ENCODE results near the gene CDK1.

CDK1 gene

DNA sequence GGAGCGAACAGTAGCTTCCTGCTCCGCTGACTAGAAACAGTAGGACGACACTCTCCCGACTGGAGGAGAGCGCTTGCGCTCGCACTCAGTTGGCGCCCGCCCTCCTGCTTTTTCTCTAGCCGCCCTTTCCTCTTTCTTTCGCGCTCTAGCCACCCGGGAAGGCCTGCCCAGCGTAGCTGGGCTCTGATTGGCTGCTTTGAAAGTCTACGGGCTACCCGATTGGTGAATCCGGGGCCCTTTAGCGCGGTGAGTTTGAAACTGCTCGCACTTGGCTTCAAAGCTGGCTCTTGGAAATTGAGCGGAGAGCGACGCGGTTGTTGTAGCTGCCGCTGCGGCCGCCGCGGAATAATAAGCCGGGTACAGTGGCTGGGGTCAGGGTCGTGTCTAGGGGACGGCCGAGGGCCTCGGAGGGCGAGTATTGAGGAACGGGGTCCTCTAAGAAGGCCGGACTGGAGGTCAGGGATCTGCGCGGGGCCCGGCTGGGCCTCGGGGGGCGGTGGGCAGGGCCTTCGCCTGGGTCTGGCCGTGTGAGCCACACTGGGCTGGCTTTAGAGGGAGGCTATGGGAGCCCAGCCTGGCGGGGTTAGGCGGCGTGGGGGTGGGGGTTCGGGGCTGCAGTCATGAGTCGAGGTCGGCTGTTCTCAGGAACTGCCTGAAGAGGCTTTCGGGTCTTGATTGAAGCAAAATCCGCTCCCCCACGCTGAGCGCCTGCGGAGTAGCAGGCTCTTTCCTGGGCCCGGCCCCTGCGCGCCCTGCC lies at the start of gene CDK1:
CDK1 (plus strand) TSS at position 265 of the 757 bp plus-strand sequence. CDS start 1,688 bp downstream, outside the sequence.
- peak; percentile 84 to 90 for DNase-seq (ENCODE audit: low read depth in 2 of 2, low spot score in 1 of 2)

DNA sequence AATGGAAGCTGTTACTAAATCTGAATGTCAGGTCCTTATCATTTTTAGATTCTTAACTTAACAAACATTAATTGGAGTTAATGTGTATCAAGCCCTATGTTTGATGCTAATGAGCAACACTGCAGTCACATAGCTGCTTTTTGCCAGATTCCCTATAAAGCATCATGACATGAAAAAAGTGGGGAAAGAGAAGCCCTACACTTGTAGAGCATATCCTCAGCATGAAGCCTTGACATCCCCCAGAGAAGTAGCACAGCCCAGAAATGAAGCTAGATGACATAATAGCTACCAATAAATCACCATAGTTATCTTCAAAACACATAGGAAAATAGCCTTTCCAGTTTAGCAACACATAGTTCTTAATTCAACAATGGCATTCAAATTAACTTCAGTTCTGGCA lies 49.2 kb upstream of the CDK1 start:
- no peak for DNase-seq (ENCODE audit: low read depth in 2 of 2, low spot score in 1 of 2)

- DNase-seq (ENCODE audit: low read depth in 2 of 2, low spot score in 1 of 2): no peak
Measured at GRCh38 chr10:60731134-60731885, 47.0 kb upstream of the CDK1 start.

DNA sequence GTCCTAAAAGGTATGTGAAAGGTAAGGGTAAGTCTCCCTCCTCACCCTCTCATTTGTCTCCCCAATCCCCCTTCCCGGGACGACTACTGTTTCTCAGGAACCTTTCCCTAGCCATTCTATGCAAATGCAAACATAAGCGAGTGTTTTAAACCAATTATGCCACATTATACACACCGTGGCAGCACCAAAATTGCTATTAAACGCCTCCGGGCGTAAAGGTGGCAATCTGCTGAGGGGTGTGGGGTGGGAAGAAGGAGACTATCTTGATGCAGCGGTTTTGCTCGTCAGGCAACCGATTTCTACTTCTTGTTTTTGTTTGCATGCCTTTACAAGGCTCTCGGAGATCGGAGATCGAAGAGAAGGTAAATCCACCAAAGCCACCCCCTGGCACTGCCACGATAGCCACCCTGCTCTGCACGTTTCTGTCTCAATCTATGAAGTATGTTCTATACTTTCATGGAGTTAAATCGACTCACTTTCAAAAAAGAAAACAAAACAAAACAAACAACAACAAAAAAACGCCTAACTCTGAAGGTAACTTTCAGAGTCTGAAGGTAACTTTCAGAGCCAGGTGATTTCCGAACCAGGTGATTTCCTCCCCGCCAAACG lies 46.0 kb upstream of the CDK1 start:
- DNase-seq (ENCODE audit: low read depth in 2 of 2, low spot score in 1 of 2): no peak

DNA sequence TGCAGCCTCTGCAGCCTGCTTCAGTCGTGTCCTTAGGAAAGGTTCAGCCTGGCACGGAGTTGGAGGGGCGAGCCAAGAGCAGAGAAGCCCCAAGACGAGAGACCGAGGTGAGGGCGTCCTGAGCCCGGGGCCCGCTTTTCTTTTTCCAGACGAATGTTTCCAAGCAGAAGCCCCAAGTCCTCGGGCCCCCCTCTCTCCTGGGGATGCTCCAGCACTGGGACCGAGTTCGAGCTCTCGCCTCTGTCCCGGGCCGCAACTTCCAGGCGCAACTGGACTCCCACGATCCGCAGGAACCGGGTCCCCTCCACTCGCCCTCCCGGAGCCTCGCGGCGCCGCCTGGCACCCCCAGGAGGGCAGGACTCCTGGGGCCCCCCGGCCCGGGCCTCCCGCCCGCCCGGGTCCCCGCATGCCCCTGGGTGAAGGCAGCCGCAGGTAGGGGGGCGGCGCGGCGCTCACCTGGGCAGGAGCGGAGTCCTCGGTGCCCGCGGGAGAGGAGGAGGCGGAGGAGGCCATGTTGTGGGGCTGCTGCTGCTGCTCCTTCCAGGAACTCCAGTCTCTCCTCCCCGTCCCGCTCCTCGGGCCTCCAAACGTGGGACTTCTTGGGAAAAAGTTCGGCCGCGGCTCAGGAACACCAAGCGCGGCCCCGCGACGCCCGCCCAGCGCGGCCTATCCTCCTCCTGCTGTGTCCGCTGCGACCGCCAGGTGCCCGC lies 45.3 kb upstream of the CDK1 start:
- DNase-seq (ENCODE audit: low read depth in 2 of 2, low spot score in 1 of 2): no peak

DNA sequence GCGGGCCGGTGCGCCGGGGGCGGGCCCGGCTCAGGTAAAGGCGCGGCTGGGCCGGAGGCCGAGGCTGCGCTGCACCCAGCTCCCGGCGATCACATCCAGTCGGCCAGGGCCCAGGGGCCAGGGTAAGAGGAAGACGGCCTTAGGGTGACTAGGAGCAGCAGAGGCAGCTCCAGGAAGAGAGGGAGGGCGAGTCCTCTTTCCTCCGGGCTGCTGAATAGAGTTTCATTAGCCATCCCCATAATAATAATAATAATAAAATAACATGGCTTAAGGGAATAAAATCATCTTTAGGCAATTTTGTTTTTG lies 44.8 kb upstream of the CDK1 start:
- no peak for DNase-seq (ENCODE audit: low read depth in 2 of 2, low spot score in 1 of 2)

DNA sequence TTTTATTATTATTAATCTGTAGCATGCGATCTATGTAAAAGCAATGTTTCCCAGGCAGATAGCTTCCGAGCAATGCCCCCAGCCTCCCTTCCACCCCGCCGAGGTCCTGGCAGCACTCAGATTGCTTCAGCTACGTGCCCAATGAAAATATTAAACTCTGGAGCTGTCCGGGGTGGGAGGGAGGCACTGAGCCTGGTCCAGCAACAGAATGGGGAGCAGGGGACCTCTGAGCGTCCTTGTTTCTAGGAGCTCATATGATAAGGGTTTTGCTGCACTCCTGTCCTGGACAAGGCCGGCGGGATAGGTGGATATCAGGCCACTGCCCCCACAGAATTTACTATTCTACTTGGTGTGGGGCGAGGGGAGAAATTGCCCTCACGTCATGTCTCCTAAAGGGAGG lies 44.5 kb upstream of the CDK1 start:
- DNase-seq (ENCODE audit: low read depth in 2 of 2, low spot score in 1 of 2): no peak

GRCh38 chr10:60734226-60734625 lies 44.1 kb upstream of the CDK1 start:
- no peak for DNase-seq (ENCODE audit: low read depth in 2 of 2, low spot score in 1 of 2)

DNA sequence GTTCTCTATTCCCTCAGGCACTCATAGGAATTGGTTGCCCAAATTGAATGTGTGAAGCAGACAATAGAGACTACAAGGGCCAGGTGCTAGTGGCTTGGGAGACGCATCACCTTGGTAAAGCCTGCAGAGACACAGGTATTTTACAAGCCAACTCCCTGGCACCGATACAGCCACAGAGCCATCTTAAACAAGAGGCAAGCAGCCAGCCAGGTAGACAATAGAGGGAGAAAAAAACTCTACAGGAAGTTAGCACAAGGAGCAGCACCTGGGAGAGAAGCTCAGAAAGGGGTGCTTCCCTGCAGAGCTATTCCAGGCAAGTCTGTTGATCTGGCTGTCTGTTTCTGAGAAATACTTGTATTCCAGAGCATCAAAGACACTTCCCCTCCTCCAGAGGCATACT lies 43.0 kb upstream of the CDK1 start:
- no peak for DNase-seq (ENCODE audit: low read depth in 2 of 2, low spot score in 1 of 2)

DNA sequence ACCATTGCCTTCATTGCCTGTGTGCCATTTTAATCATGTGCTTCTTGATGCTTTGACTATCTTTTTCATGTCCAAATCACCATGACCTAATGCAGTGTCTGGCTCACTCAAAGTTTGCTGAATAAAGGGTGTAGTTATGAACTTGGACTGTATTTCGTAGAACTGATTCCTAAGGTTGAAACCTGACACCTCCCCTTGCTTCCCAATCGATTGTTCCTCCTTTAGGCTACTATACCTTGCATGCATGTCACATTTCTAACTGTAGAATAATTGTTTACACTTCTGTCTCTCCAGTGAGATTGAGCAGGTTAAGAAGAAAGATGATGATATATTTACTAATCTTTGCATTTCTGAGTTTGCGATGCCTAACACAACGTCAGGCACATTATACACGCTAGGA lies 41.0 kb upstream of the CDK1 start:
- no peak for DNase-seq (ENCODE audit: low read depth in 2 of 2, low spot score in 1 of 2)

GRCh38 chr10:60739558-60739957 lies 38.7 kb upstream of the CDK1 start:
- no peak for DNase-seq (ENCODE audit: low read depth in 2 of 2, low spot score in 1 of 2)

GRCh38 chr10:60742512-60742911 lies 35.8 kb upstream of the CDK1 start:
- no peak for DNase-seq (ENCODE audit: low read depth in 2 of 2, low spot score in 1 of 2)

DNA sequence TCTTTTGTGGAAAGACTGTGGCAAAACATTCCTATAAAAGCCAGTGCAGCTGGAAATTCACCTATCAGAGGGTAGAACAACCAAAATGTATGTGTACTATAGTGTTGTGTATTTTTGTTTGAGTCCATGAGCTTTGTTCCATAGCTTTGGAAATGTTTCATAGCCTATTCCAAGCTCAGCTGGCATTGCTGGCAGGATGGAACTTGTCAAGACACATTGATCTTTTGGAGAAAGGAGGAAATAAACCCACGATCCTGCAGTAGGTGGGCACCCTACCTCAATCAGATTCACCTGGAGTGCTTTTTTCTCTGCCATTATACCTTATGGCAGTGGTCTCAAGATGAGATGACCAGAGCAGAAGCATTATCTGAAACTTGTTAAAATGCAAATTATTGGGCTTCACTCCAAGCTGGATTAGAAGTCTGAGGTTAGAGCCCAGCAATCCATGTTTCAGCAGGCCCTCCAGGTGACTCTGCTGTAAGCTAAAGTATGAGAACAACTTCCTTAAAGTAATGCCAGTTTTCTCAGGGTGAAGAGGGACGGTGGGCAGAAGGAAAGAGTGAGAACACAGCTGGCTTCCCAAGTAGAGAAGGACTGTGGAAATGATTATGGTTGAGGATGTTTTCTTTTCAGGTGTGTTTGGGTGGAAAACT lies 30.3 kb upstream of the CDK1 start:
- DNase-seq (ENCODE audit: low read depth in 2 of 2, low spot score in 1 of 2): no peak

DNA sequence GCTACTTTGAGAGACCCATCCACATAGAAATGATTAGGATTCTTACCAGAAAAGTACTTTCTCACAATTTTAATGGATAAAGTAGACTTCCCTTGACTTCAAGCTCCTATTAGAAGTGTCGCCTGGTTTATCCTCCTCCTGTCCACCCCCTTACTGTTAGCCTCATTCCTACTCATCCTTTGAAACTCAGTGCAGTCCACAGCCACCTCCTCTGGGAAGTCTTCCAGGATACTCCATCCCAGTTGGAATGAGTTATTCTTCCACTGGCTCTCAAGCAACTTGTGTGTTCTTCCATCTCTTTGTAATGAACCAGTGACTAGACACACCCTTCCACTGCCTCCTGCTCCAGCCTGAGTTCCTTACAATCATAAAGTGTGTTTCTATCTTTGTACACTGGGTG lies 25.1 kb upstream of the CDK1 start:
- no peak for DNase-seq (ENCODE audit: low read depth in 2 of 2, low spot score in 1 of 2)

- no peak for DNase-seq (ENCODE audit: low read depth in 2 of 2, low spot score in 1 of 2)
Measured at GRCh38 chr10:60753817-60754216, 24.5 kb upstream of the CDK1 start.

- DNase-seq (ENCODE audit: low read depth in 2 of 2, low spot score in 1 of 2): no peak
Measured at GRCh38 chr10:60757420-60757895, 20.8 kb upstream of the CDK1 start.

GRCh38 chr10:60759181-60759580 lies 19.1 kb upstream of the CDK1 start:
- DNase-seq (ENCODE audit: low read depth in 2 of 2, low spot score in 1 of 2): no peak

- DNase-seq (ENCODE audit: low read depth in 2 of 2, low spot score in 1 of 2): no peak
Measured at GRCh38 chr10:60760711-60761210, 17.5 kb upstream of the CDK1 start.

DNA sequence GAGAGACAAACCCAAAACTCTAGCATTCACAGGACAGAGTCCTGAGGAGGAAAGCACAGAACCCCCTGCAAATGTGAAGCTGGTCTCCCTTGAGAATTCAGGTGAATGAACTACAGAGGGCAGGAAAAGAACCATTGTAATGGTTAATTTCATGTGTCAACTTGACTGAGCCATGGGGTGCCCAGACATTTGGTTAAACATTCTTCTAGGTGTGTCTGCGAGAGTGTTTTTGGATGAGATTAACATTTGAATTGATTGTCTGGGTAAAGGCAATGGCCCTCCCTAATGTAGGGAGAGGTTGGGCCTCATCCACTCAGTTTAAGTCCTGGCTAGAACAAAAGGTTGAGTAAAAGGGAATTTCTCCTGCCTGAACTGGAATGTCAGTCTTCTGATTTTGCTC lies 15.7 kb upstream of the CDK1 start:
- no peak for DNase-seq (ENCODE audit: low read depth in 2 of 2, low spot score in 1 of 2)

DNA sequence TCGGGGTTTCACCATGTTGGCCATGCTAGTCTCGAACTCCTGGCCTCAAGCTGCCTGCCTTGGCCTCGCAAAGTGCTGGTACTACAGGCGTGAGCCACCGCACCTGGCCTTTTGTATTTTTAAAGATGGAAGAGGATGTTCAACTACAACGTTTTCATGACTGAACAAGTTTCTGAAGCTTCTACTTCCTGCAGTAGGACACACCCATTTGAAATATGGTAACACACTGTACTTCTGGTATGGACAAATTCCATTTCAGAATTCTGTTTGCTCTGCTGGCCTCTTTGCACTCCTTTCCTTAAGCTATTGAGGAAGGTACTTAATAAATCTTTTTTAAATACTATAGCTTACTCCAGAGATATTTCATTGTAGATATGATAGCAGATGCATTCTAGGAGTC lies 10.9 kb upstream of the CDK1 start:
- DNase-seq (ENCODE audit: low read depth in 2 of 2, low spot score in 1 of 2): no peak

- no peak for DNase-seq (ENCODE audit: low read depth in 2 of 2, low spot score in 1 of 2)
Measured at GRCh38 chr10:60769406-60769805, 8.9 kb upstream of the CDK1 start.
